Fibroblast of skin of right biceps (primary cell): ENCODE measurements around the gene SOX5.
"Not testable (repeated sequence)": the region's sequence is repeated elsewhere in the genome, so short reads cannot be mapped to it uniquely, and the experiment has no call there.

Experiments used
- DNase-seq: peaks from one replicate; pipeline ENCODE4 v3.0.0-alpha.2; 2013

The SOX5 gene

GRCh38 chr12:23752245-23752644, 197.2 kb downstream of the SOX5 start:
- no peak for DNase-seq

- no peak for DNase-seq
Observed at GRCh38 chr12:23751641-23752040, 197.8 kb downstream of the SOX5 start.

- DNase-seq = no peak
Observed at GRCh38 chr12:23750923-23751322, 198.5 kb downstream of the SOX5 start.

GRCh38 chr12:23744696-23745095, 204.8 kb downstream of the SOX5 start:
- no peak for DNase-seq

- no peak for DNase-seq
Observed at GRCh38 chr12:23742574-23742973, 206.9 kb downstream of the SOX5 start.

- no peak for DNase-seq
Observed at GRCh38 chr12:23731493-23731892, 218.0 kb downstream of the SOX5 start.

GRCh38 chr12:23731035-23731434, 218.4 kb downstream of the SOX5 start:
- DNase-seq = no peak

- no peak for DNase-seq
Observed at GRCh38 chr12:23729359-23729758, 220.1 kb downstream of the SOX5 start.

- no peak for DNase-seq
Observed at GRCh38 chr12:23726646-23727045, 222.8 kb downstream of the SOX5 start.

- DNase-seq = no peak
Observed at GRCh38 chr12:23722655-23723054, 226.8 kb downstream of the SOX5 start.

GRCh38 chr12:23721268-23721667, 228.2 kb downstream of the SOX5 start:
- DNase-seq = no peak

- no peak for DNase-seq
Observed at GRCh38 chr12:23719493-23719892, 230.0 kb downstream of the SOX5 start.

GRCh38 chr12:23710361-23710760, 239.1 kb downstream of the SOX5 start:
- DNase-seq = not testable (repeated sequence)

- no peak for DNase-seq
Observed at GRCh38 chr12:23708185-23708837, 241.2 kb downstream of the SOX5 start.

GRCh38 chr12:23707270-23707669, 242.2 kb downstream of the SOX5 start:
- DNase-seq = no peak

GRCh38 chr12:23704992-23705943, 244.2 kb downstream of the SOX5 start:
- DNase-seq = no peak

- DNase-seq = no peak
Observed at GRCh38 chr12:23703051-23703450, 246.4 kb downstream of the SOX5 start.

GRCh38 chr12:23699031-23699430, 250.4 kb downstream of the SOX5 start:
- DNase-seq = no peak

GRCh38 chr12:23694920-23695319, 254.6 kb downstream of the SOX5 start:
- no peak for DNase-seq

GRCh38 chr12:23694307-23694706, 255.2 kb downstream of the SOX5 start:
- no peak for DNase-seq

GRCh38 chr12:23687947-23688346, 261.5 kb downstream of the SOX5 start:
- DNase-seq = no peak

GRCh38 chr12:23686095-23686494, 263.4 kb downstream of the SOX5 start:
- DNase-seq = no peak

- no peak for DNase-seq
Observed at GRCh38 chr12:23684121-23684520, 265.3 kb downstream of the SOX5 start.

GRCh38 chr12:23681237-23681636, 268.2 kb downstream of the SOX5 start:
- no peak for DNase-seq
